Measurements from ENCODE around the gene AKT2. TPM values are rescaled to one million over a fixed set of nuclear protein-coding genes. Genes with fewer than 3 reads are reported as not detected.
A peak's percentile ranks its signal among the peaks of the same experiment; 100 is the strongest.
"Not testable (repeated sequence)": the region's sequence is repeated elsewhere in the genome, so short reads cannot be mapped to it uniquely, and the experiment has no call there.

Gene AKT2
- total RNA-seq = 135 TPM
- long read RNA-seq, partial matches to known transcripts = 2 of 9 reads
- long read RNA-seq, other reads (novel, unspliced or antisense) = 7 of 9 reads

DNA sequence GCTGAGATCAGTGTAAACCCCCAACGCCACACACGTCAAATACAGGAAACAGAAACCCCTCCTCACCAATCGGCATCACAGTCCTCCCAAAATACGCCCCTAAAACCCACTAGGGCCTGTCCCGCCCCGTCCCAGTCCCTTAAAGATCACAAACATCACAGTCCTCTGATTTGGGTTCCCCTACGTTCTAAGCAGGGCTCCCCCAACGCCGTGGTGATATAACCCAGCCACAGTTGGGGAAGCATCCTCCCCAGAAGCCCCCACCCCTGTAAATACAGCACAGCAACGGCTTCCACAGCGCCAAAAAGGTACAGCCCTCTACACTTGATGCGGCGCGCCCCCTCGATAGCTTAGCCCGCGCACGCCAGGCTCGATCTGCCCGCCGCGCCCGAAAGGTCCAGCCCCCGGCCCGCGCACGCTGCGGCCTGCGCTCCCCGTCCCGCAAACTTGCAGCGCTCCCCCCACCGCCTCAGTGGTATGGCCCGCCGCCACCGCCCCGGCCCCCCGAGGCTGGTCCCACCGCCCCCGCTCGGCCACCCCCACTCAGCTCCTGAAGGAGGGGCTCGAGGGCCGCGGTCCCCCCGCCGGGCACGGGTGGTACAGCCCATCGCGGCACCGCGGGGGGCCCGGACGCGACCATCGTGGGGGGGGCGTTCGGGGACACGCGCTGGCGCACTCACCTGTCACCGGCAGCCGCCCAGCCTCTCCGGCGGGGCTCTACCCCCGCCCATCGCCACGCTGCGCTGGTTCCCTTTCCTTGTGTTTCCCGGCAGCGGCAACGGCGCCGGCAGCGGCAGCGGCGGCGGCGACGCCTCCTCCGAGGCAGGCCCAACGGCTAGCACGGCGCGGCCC, at the start of gene AKT2:
Gene AKT2 (minus strand): TSS at position 845 of the 852 bp plus-strand sequence. CDS start 20,078 bp downstream, outside the sequence.
- peak; percentile 54 for ATAC-seq
- intact Hi-C loops (cut with micrococcal nuclease) = no loop called here
- no peak for DNase-seq

DNA sequence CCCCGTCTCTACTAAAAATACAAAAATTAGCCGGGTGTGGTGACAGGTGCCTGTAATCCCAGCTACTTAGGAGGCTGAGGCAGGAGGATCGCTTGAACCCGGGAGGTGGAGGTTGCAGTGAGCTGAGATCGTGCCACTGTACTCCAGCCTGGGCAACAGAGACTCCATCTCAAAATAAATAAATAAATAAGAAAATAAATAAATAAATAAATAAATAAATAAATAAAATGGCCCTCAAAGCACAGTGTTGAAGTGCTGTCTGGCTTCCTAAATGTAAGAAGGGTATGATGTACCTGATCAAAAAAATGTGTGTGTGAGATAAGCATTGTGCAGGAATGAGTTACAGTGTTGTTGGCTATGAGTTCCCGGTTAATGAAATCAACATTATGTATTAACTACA, 47.9 kb upstream of the AKT2 start:
- DNase-seq; intact Hi-C loops (cut with micrococcal nuclease); ATAC-seq: not testable (repeated sequence)

DNA sequence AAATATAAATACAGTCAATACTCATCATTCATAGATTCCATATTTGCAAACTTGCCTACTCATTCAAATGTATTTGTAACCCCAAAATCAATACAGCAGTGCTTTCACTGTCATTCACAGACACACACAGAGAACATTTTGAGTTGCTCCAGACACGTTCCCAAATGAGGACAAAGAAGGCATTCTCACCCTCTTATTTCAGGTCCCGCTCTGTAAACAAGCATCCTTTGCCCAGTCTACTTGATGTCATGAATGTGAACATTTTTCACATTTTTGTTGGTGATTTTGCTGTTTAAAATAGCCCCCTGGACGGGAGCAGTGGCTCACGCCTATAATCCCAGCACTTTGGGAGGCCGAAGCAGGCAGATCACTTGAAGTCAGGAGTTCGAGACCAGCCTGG, 47.5 kb upstream of the AKT2 start:
- intact Hi-C loops (cut with micrococcal nuclease) = no loop called here
- ATAC-seq = no peak
- no peak for DNase-seq

DNA sequence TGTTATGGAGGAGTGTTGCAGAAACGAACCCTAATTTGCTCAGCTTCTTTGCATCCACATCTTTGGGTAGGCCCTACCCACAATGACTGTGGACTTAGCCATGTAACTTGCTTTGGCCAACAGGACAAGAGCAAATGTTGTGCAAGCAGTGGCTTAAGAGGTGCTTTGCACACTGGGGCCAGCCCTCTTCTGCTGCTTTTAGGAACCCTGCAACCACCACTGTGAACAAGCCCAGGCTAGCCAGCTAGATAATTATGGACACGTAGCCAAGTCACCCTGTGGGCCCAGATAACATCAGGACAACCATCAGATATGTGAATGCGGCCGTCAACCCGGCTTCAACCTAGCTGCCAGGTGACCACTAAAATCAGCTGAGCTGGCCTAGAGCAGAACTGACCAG, 45.9 kb upstream of the AKT2 start:
- intact Hi-C loops (cut with micrococcal nuclease) = no loop called here
- no peak for DNase-seq
- no peak for ATAC-seq

DNA sequence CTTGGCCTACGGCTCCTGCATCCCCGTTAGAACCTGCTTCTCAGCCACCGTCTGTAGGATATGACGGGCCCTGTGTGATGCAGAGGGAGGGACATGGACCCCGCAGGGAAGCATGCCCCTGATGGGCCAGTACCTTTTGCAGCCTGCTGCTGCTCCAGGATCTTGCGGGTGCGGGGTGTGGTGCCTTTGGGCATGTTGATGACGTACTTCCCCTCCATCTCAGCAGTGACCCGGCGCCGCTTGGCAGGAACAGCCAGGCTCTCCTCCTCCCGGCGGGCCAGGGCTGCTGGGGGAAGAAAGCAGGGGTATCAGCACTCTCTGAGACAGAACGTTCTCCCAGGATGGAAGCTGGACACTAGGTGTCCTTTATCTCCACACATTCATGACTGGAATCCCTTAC, 41.1 kb upstream of the AKT2 start:
- intact Hi-C loops (cut with micrococcal nuclease) = no loop called here

DNA sequence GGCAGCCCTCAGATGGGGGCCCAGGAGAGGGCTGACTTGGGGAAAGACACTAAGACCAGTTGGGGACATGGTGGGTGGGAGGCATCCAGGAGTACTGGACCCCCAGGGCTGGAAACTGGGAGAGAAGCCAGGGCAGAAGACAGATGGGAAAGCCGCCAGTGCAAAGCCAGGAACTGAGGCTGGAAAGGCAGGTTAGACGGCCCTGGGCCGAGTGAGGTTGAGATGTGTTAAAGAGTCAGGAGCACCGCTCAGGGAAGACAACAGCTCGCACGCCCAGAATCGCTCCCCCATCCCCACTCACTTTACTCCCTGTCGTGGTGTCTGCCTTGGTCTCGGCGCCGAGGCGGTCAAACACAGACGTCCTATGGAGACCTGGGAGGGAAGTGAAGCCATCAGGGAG, 38.6 kb upstream of the AKT2 start:
- DNase-seq (no peak), ATAC-seq (no peak)
- intact Hi-C loops (cut with micrococcal nuclease) = no loop called here

More for the DNA sequence above, 41.1 kb upstream of the AKT2 start:
- DNase-seq (no peak), ATAC-seq (no peak)

DNA sequence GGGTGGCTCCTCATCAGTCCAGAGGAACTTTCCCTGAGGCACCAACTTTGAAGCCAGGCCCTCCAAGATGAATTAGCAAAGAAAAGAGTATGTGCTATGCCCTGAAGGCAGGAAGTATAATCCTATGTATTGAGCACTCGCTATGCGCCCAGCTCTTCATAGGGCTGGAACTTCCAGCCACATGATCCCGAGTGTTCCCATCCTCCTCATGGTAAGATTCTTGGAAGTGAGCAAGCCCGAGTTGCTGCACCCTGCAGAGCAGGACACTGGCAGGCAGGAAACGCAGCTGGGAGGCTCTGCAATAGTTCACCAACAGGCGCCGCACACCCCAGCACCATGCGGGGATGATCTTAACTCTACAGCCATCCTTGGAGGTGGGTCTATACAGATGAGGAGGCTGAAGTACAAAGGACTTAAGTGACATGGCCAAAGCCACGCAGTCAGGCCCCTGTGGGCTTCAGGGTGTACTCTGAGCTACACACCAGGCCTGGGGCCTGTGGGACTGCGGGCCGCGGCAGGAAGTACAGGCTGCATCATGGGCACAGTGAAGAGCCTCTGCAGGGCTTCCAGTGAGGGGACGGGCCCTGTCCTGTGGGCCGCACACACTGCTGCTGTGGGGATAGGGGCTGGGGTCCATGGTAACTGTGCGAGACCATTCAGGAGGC, 37.9 kb upstream of the AKT2 start:
- intact Hi-C loops (cut with micrococcal nuclease) = no loop called here
- ATAC-seq = no peak
- no peak for DNase-seq

DNA sequence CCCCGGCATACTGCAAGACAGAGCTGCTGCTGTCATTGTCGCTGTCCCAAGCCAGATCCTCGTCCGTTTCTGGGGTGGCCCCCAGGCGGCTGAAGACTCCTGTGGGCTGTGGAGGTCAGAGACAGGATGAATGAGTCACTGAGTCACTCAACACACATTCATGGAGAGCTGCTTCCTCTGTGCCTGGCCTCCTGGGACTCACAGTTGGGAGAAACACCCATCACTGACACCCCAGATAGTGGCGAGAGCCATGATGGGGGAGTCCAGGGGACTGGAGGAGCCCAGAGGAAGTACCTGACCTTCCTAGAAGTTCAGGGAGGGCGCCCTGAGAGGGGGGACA, 37.1 kb upstream of the AKT2 start:
- DNase-seq (no peak), ATAC-seq (no peak)
- intact Hi-C loops (cut with micrococcal nuclease) = no loop called here

DNA sequence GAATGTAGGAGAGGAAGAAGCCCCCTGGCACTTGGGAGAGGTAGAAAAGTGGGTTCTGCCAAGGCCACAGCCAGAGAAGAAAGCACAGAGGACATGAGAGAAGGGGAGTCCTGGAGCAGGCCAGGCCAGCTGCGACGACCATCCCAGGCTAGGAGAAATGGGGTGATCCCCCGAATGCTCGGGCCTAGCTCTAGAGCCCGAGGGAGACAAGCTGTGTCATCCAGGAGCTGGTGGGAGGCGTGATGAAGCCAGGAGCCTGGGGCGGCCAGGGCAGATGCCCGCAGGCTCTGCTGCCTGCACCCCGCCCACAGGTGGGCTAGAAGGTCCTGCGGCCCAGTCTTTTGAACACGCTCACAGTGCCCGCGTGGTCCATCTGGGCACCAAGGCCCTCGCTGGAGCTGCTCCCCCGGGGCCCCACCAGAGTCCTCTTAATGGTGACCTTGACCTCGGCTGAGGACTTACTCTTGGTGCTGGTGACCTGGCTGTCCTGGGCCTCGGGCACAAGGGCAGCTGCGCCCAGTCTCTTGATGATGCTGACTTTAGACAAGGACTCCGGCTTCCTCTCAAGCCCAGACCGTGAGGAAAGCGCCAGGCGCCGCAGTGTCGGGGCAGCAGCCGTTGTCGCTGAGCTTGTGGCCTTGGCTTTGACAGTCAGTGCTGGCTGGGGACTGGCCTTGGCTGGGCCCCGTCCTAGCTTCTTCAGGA, 36.6 kb upstream of the AKT2 start:
- DNase-seq (no peak), ATAC-seq (no peak)

DNA sequence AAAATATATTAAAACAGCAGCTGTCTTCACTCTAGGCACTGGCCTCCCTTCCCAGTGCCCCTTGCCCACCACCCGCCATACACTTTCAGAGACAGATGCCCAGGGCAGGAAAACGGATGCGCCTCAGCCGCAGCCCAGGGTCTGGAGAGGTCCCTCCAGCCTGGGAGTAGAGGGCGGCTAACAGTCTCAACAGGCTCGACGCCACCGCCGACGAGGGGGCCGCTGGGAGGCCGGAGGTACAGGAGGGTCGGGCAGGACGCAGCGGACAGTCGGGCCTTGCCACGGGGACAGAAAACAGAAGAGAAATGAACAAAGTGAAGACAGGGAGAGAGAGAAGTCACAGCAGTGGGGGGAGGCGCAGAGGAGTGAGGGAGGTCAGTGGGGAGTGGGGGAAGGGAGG, 35.9 kb upstream of the AKT2 start:
- no peak for DNase-seq
- intact Hi-C loops (cut with micrococcal nuclease) = no loop called here
- no peak for ATAC-seq

More for the DNA sequence above, 36.6 kb upstream of the AKT2 start:
- intact Hi-C loops (cut with micrococcal nuclease) = no loop called here

DNA sequence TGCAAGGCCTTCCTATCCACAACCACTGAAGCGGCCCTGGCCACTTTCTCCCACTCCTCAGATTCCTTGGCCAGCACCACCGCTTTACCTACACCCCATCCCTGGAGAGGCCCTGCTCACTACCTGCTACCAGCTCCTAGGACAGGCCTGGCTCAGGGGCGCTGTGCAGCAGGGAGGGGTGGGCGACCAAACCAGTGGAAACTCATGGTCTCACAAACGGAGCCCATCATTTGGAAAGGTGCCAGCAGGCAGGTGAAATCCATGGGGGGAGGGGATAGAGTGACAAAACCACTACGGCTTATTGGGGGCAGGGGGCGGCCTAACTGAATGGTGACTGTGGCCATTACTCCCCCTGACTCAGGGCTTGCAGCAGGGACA, 35.4 kb upstream of the AKT2 start:
- intact Hi-C loops (cut with micrococcal nuclease) = no loop called here
- DNase-seq (no peak), ATAC-seq (no peak)

DNA sequence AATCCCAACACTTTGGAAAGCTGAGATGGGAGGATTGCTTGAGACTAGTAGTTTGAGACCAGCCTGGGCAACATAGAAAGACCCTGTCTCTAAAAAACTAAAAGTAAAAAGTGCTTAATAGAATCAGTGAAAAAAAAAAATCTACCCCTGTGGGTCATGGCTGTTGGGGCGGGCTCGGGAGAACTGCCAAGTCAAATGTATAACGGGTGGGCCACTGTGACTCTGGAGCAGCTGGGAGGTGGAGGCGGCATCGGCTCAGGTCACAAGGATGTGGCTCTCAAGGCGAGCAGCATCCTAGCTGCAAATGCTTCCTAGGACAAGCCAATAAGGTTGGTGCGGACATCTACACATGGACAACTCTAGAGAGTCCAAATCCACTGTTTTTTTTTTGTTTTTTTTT, 32.2 kb upstream of the AKT2 start:
- ATAC-seq (no peak), DNase-seq (no peak)
- intact Hi-C loops (cut with micrococcal nuclease) = no loop called here

DNA sequence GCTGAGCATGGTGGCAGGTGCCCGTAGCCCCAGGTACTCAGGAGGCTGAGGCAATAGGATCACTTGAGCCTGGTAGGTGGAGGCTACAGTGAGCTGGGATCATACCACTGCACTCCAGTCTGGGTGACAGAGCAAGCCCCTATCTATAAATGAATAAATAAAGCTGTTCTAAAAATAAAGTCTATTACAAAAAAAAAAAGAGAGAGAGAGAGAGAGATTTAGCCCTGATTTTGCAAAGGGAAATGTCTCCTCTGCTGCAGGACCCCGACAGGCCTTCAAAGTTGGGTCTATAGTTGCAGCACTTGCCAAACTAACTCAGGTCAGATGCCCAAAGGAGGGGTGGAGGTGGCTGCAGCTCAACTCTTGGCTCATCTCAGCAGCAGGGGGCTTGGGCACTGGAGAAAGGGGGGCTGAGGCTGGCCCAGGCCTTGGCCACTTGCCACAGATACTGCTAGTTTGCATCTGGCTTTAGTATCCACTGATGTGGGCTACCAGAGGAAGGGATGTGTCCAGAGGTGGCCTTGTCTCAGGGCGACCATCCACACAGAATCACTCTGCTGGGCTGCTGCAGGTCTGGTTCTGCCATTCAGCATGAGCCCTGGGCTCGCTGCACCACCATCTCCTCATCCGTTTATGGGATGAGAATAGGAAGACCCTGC, 30.8 kb upstream of the AKT2 start:
- DNase-seq (no peak), ATAC-seq (peak; percentile 19)
- intact Hi-C loops (cut with micrococcal nuclease) = no loop called here

DNA sequence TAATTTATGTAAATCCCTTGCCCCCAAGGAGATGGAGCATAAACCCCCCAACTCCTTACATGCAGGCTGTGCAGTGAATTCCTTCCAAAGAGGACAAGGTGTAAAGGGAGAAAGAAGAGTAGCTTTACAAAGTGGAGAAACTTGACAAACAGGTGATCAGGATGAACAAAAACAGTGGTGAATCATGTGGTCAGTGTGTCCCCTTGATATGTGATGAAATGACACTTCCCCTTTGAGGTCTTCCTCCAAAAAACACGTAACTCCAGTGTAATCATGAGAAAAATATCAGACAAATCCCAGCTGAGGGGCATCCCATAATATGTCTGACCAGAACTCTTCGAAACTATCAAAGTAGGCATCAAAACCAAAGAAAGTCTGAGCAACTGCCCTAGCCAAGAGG, 29.5 kb upstream of the AKT2 start:
- ATAC-seq (no peak), DNase-seq (no peak)
- intact Hi-C loops (cut with micrococcal nuclease) = no loop called here

DNA sequence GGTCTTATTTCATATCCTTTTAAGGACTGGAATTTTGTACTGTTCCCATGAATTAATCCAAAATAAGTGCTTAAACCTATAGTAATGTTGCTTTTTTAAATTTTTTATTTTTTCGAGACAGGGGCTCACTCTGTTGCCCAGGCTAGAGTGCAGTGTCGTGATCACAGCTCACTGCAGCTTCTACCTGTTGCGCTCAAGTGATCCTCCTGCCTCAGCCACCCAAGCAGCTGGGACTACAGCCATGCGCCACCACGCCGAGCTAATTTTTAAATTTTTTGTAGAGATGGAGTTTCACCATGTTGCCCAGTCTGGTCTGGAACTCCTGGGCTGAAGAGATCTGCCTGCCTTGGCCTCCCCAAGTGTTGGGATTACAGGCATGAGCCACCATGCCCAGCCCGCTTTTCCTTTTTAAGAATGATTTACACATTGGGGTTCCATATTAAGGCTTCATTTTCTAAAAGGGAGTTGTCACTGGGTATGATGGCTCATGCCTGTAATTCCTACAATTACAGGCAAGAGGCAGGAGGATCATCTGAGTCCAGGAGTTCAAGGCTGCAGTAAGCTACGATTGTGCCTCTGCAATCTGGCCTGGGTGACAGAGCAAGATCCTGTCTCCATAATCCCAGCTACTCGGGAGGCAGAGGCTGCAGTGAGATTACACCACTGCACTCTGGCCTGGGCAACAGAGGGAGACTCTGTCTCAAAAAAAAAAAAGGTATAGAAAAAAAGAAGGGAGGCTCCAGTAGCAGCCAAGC, 28.3 kb upstream of the AKT2 start:
- no peak for ATAC-seq
- no peak for DNase-seq
- intact Hi-C loops (cut with micrococcal nuclease) = no loop called here

DNA sequence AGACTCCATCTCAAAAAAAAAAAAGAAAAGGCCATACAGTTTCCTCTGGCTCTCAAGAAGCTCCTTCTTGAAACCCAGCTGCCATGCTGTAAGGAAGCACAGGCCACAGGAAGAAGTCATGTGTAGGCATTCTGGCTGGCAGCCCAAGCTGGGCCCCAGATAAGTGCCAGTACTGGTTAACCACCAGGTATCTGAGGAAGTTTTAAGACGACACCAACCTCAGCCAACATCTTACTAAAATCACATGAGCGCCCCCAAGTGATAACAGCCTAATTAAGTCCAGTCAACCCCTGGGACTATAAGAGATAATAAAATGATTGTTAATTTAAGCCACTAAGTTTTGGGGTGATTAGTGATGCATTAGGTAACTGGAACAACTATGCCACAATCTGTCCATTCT, 27.4 kb upstream of the AKT2 start:
- no peak for ATAC-seq
- intact Hi-C loops (cut with micrococcal nuclease) = no loop called here

DNA sequence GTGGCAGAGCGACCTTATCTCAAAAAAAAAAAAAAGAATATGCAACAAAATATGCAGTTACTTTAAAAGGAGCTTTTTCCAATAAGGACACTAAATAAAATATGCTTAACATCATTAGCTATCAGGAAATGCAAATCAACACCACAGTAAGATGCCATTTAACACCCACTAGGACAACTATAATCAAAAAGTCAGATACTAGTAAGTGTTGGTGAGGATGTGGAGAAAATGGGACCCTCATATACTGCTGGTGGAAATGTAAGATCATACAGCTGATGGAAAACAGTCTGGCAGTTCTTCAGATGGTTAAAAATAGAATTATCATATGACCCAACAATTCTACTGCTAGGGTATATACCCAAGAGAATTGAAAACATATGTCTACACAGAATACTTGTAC, 24.5 kb upstream of the AKT2 start:
- DNase-seq = no peak
- intact Hi-C loops (cut with micrococcal nuclease) = no loop called here
- ATAC-seq = no peak

More for the DNA sequence above, 27.4 kb upstream of the AKT2 start:
- no peak for DNase-seq

DNA sequence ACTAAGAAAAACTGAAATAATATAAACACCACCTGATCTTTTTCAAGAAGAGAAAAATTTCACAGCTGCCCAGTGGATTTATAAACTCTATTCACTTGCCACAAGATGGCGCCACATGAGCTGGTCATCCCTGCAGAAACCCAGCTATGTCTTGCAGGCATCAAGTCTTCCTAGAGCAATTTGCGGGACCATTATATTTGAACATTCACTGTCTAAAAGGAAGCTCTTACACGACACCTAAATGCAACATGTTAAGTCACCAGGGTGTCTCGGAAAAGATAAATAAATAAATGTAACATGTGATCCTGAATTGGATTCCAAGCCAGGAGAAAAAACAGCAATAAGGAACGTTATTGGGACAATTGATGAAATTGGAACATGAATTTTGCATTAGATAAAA, 20.3 kb upstream of the AKT2 start:
- DNase-seq (peak; percentile 65), ATAC-seq (peak; percentile 81)

DNA sequence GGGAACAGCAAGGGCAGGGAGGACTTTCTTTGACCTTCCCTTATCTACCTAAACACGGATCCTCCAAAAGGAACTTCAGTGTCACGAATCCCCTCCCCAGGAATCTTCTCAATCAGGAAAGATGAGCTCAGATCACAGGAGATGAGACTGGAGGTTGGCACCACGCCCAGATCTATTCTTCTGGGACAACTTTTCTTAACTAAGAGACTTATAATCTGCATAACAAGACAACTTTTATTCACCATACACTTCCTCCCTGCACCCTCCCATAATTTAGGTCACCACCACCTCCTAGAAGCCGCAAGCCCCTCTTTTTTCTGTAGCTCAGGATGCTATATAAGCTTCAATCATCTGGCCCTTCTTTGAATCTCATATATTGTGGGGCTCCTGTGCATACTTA, 19.2 kb upstream of the AKT2 start:
- ATAC-seq (no peak), DNase-seq (no peak)
- intact Hi-C loops (cut with micrococcal nuclease) = no loop called here

More for the DNA sequence above, 20.3 kb upstream of the AKT2 start:
- intact Hi-C loops (cut with micrococcal nuclease) = no loop called here
